ENCODE data around the gene NBAS.

DNA sequence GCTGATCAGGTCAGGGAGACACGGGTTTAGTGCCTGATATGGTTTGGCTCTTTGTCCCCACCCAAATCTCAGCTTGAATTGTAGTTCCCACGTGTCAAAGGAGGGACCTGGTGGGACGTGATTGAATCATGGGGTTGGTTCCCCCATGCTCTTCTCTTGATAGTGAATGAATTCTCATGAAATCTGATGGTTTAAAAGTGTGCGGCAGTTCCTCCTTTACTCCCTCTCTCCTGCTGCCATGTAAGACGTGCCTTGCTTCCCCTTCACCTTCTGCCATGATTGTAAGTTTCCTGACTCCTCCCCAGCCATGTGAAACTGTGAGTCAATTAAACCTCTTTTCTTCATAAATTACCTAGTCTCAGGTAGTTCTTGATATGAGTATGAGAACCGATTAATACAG is 424.5 kb downstream of the NBAS start:
- TF ChIP-seq POLR2A (IDR thresholded peaks at IDR 0.05; ENCODE audit: low read length) (no peak), GATA1 (IDR thresholded peaks at IDR 0.05; ENCODE audit: low read depth, low read length) (no peak)
